OCI-LY3 (cell line): ENCODE results near the gene TEX22.

Experiments used
- CTCF ChIP-seq: fragments of 200-600, 300-600 bp; sonication (generic); IDR thresholded peaks from 2 replicates; pipeline ENCODE4 v1.5.1; 2014; ENCODE audit warnings: antibody characterized with exemption, low read length, low read depth
- EZH2phosphoT487 ChIP-seq: fragments of 200-600 bp; shearing (Covaris generic); IDR thresholded peaks from 2 replicates; pipeline ENCODE4 v1.6.1; 2018; ENCODE audit warnings: antibody characterized with exemption, mixed run types, low read depth

- TF ChIP-seq CTCF = no peak
- no peak for TF ChIP-seq EZH2phosphoT487
Measured at GRCh38 chr14:105384605-105385321, 13.6 kb upstream of the TEX22 start.
